ENCODE data around the gene EFCAB9.

EFCAB9 gene

GRCh38 chr5:172156541-172156994 lies 37.4 kb upstream of the EFCAB9 start:
- no peak overlapping the region for H3K4me3 ChIP-seq (ENCODE audit: control insufficient read depth, low read depth, low read length)
- DNase-seq (ENCODE audit: low read depth), result no peak

GRCh38 chr5:172159016-172159415 lies 35.0 kb upstream of the EFCAB9 start:
- DNase-seq (ENCODE audit: low read depth), result no peak
- no peak overlapping the region for H3K4me3 ChIP-seq (ENCODE audit: control insufficient read depth, low read depth, low read length)
- no peak for TF ChIP-seq CTCF (IDR thresholded peaks at IDR 0.05; ENCODE audit: control insufficient read depth, insufficient read depth, low read depth, low read length, missing control alignments)

More at GRCh38 chr5:172156541-172156994, 37.4 kb upstream of the EFCAB9 start:
- TF ChIP-seq CTCF (IDR thresholded peaks at IDR 0.05; ENCODE audit: control insufficient read depth, insufficient read depth, low read depth, low read length, missing control alignments), result no peak

GRCh38 chr5:172160506-172160905 lies 33.5 kb upstream of the EFCAB9 start:
- TF ChIP-seq CTCF (IDR thresholded peaks at IDR 0.05; ENCODE audit: control insufficient read depth, insufficient read depth, low read depth, low read length, missing control alignments), result no peak
- no peak overlapping the region for H3K4me3 ChIP-seq (ENCODE audit: control insufficient read depth, low read depth, low read length)
- DNase-seq (ENCODE audit: low read depth), result no peak

- no peak overlapping the region for H3K4me3 ChIP-seq (ENCODE audit: control insufficient read depth, low read depth, low read length)
- DNase-seq (ENCODE audit: low read depth), result peak; percentile 25
- TF ChIP-seq CTCF (IDR thresholded peaks at IDR 0.05; ENCODE audit: control insufficient read depth, insufficient read depth, low read depth, low read length, missing control alignments), result peak; percentile 39
These were observed 31.5 kb upstream of the EFCAB9 start for GRCh38 chr5:172162323-172162986.

GRCh38 chr5:172162987-172163343 lies 31.0 kb upstream of the EFCAB9 start:
- DNase-seq (ENCODE audit: low read depth), result no peak
- TF ChIP-seq CTCF (IDR thresholded peaks at IDR 0.05; ENCODE audit: control insufficient read depth, insufficient read depth, low read depth, low read length, missing control alignments), result no peak

GRCh38 chr5:172163346-172163745 lies 30.6 kb upstream of the EFCAB9 start:
- DNase-seq (ENCODE audit: low read depth), result no peak

More at GRCh38 chr5:172162987-172163343, 31.0 kb upstream of the EFCAB9 start:
- H3K4me3 ChIP-seq (ENCODE audit: control insufficient read depth, low read depth, low read length), result no peak overlapping the region

More at GRCh38 chr5:172163346-172163745, 30.6 kb upstream of the EFCAB9 start:
- no peak overlapping the region for H3K4me3 ChIP-seq (ENCODE audit: control insufficient read depth, low read depth, low read length)
- TF ChIP-seq CTCF (IDR thresholded peaks at IDR 0.05; ENCODE audit: control insufficient read depth, insufficient read depth, low read depth, low read length, missing control alignments), result no peak

Measured in AG09309 (cell line).